ENCODE data around the gene HS6ST3. TPM values are rescaled to one million over a fixed set of nuclear protein-coding genes. Genes with fewer than 3 reads are reported as not detected.

HS6ST3 gene
- total RNA-seq, 1 donor = under 0.01 TPM

DNA sequence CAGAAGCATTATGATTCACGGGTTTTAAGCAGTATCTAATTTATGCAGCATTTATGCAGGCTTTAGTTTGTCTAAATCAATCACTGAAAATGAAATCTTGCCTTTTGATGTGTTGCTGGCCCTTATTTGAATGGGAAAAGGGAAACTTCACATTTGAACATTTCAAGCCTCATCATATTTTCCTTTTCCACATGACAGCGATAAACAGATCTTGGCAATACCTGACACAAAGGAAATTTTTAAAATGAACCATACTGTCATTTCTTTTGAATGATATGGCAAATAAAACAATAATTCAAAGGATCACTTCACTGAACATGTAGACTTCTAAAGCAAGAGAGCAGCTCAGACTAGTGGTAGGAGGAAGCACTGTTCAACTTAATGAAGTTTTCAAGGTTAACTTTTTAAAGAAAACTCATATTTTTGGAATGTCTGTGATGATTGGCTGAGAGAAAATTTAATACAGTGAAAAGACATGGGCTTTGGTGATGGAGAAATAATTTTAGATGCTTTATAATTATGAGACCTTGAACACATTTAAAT lies 706.3 kb downstream of the HS6ST3 start:
- no peaks in the 10 kb centered on the region for H3K4me1 ChIP-seq (ENCODE audit: insufficient read depth, low read length)
- no peaks in the 10 kb centered on the region for H3K9me3 ChIP-seq (ENCODE audit: low read depth, low read length)
- no peak overlapping the region for H3K4me3 ChIP-seq (ENCODE audit: low read length)
- H3K27me3 ChIP-seq (ENCODE audit: insufficient read depth, low read length) = no peaks in the 10 kb centered on the region

DNA sequence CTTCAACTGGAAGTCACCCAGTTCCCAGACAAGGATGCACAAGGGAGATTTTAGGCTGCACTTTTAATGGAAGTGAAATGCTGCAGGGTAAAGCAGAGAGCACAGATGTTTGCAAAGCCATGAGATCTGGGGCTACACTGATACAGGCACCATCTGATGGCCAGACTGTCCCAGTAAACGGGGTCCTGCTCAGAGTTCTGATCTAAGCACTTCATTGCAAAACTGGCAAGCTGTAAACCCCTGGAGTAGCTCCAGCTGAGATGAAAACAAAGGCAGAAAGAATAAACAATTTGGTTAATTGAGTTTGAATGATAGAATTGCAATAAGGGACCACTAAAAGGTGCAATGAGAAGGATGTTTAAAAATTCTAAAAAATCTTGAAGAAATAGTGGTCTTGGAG lies 707.2 kb downstream of the HS6ST3 start:
- Histone ChIP-seq H3K4me3 (ENCODE audit: low read length) (no peak overlapping the region), H3K27me3 (ENCODE audit: insufficient read depth, low read length) (no peaks in the 10 kb centered on the region), H3K4me1 (ENCODE audit: insufficient read depth, low read length) (no peaks in the 10 kb centered on the region), H3K9me3 (ENCODE audit: low read depth, low read length) (no peaks in the 10 kb centered on the region)

DNA sequence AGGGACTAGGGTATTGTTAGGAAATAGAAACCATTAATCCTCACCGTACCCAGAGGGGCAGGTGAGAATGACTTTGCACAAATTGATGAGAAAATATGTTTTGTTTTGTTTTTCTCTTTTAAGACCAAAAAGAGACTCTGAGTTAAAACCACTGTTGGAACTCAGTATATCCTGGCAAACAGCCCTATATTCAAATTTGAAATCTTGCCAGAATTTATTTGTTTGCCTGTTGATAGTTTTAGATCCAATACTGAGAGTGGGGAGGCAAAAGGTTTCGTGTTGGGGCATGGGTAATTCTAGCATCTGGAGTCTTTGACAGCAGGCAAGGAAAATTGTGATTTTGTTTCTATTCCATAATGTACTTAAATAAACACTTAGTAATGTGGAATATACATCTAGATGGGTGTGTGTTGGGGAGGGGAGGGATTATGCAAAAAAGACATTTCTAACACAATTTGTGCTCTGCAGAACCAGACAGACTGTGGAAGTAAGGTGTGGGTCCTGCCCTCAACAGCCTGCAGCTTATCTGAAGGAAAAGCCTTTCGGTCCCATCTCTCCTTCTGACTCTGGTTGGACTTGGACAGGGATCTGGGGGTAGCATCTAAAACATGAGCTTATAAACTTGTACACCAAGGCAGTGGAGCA lies 713.7 kb downstream of the HS6ST3 start:
- no peaks in the 10 kb centered on the region for H3K9me3 ChIP-seq (ENCODE audit: low read depth, low read length)
- no peaks in the 10 kb centered on the region for H3K27me3 ChIP-seq (ENCODE audit: insufficient read depth, low read length)
- no peaks in the 10 kb centered on the region for H3K4me1 ChIP-seq (ENCODE audit: insufficient read depth, low read length)
- H3K4me3 ChIP-seq (ENCODE audit: low read length) = no peak overlapping the region

DNA sequence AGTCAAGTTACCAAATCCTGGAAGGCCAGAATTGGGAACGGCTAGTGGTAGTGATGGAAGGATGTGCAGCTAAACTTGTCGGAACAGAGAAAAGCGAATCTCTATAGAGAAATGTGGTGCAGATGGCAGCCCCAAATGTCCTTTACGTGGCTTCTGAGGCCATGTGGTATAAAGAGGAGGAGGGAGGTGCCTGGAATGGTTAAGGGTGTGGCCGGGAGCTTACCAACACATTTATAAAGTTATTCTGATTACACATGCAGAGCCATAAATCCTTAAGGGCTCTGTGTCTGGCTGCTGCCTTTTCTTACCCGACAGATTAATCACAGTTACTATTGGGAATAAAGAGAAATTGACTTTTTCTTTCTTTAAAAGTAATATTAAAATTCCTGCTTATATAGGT lies 714.3 kb downstream of the HS6ST3 start:
- no peaks in the 10 kb centered on the region for H3K9me3 ChIP-seq (ENCODE audit: low read depth, low read length)
- H3K4me3 ChIP-seq (ENCODE audit: low read length) = no peak overlapping the region
- H3K27me3 ChIP-seq (ENCODE audit: insufficient read depth, low read length) = no peaks in the 10 kb centered on the region
- no peaks in the 10 kb centered on the region for H3K4me1 ChIP-seq (ENCODE audit: insufficient read depth, low read length)

DNA sequence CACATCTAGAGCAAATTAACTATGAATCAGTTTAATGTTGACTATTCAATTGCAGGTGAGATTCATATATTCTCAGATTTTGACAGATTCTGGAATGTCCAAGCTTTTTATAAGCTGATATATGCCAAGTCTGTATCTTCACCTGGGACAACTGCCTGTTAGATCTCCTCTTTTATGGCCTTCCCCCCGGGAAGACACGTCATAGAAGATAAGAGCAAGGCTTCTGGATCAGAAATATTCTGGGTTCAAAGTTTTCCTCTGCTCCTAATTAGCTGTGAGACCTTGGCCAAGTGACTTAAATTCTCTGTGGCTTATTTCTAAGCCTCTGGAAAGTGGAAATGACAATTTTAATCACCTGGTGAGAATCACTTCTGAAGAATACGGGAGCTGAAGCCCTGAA lies 716.8 kb downstream of the HS6ST3 start:
- Histone ChIP-seq H3K4me3 (ENCODE audit: low read length) (no peak overlapping the region), H3K9me3 (ENCODE audit: low read depth, low read length) (no peaks in the 10 kb centered on the region), H3K27me3 (ENCODE audit: insufficient read depth, low read length) (no peaks in the 10 kb centered on the region), H3K4me1 (ENCODE audit: insufficient read depth, low read length) (no peaks in the 10 kb centered on the region)

DNA sequence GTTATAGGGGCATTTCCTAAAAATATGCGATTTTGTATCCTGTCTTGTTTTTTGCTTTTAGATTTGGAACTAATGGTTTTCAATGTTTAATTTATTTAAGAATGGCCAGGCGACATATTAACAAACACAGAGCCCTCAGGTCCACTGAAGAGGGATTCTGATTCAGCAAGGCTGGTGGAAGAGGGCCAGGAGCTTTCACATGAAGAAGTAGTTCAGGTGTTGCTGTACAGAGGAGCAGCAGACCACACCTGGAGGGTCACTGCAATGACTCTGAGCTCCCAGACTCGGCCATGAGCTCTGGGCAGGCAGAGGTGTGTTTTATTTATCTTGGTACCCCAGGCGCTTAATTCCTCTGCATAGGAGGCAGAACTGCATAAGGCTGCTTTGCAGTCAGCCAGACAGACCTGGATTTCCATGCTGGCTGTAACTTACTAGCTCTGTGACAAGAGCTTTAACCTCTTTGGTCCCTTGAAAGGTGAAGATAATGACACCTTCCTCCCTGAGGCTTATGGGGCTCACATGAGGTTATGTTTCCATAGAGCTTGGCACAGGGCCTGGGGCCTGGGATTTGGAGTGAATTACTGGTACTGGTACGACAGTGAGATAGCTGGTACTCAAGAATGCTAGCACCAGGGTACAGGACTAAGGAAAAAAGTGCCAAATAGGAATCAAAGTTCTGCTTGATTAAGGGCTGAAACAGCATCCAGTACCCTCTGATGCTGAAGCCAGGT lies 719.6 kb downstream of the HS6ST3 start:
- H3K9me3 ChIP-seq (ENCODE audit: low read depth, low read length) = no peaks in the 10 kb centered on the region
- H3K4me1 ChIP-seq (ENCODE audit: insufficient read depth, low read length) = no peaks in the 10 kb centered on the region
- no peak overlapping the region for H3K4me3 ChIP-seq (ENCODE audit: low read length)
- no peaks in the 10 kb centered on the region for H3K27me3 ChIP-seq (ENCODE audit: insufficient read depth, low read length)

DNA sequence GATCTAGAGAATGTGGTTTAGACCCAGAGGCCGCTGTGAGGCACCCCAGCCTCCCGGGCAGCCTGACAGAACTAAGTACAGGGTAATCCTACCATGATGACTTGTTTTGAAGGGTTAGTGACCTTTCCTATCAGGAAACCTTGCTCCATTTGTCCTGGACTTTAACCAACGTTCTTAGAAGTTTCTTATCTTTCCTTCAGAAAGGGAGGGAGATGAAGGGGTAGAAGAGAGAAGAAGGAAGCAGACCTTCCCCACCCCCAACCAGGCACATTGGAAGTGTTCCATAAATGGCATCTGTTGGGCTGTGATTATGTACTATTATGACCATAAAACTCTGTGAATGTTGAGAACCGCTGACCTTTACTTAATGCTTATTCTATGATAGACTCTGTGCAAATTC lies 720.2 kb downstream of the HS6ST3 start:
- no peaks in the 10 kb centered on the region for H3K4me1 ChIP-seq (ENCODE audit: insufficient read depth, low read length)
- H3K4me3 ChIP-seq (ENCODE audit: low read length) = no peak overlapping the region
- H3K9me3 ChIP-seq (ENCODE audit: low read depth, low read length) = no peaks in the 10 kb centered on the region
- no peaks in the 10 kb centered on the region for H3K27me3 ChIP-seq (ENCODE audit: insufficient read depth, low read length)

DNA sequence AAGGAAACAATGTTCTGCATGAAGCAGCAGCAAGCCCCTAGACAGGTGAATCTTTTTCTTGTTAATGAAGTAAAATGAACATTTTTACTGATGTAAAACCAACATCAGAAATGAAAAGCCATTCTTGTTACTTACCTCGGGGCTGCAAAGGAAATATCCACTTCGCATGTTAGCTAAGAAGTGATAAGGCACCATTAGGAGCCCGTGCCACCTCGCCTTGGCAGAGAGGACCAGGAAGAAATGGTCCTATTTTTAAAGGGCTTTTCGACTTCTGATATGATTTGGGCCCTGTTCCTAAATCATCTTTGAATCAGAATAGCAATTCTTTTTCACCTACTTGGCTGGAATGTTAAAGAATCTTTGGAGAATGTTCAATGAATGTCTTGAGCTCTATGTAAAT lies 721.1 kb downstream of the HS6ST3 start:
- Histone ChIP-seq H3K9me3 (ENCODE audit: low read depth, low read length) (no peaks in the 10 kb centered on the region), H3K4me3 (ENCODE audit: low read length) (no peak overlapping the region), H3K4me1 (ENCODE audit: insufficient read depth, low read length) (no peaks in the 10 kb centered on the region), H3K27me3 (ENCODE audit: insufficient read depth, low read length) (no peaks in the 10 kb centered on the region)

DNA sequence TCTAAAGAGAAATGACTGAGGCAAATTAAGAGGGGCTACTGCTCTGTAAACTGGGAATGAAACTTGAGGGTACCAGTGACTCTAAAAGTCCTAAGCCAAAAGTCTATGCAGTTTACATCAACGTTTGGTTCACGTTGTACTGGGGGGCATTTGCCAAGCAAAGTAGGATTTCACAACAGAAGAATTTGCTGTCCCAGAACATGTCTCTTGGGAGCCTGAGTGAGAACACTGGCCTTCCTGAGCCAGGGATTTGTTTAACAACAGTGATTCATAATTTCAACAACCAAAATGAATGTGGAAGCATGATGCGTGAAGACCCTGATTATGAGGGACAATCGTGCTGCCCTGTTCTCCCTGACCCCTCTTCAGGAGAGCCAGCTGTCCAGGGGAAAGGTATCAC lies 726.4 kb downstream of the HS6ST3 start:
- Histone ChIP-seq H3K9me3 (ENCODE audit: low read depth, low read length) (no peaks in the 10 kb centered on the region), H3K27me3 (ENCODE audit: insufficient read depth, low read length) (no peaks in the 10 kb centered on the region), H3K4me3 (ENCODE audit: low read length) (no peak overlapping the region), H3K4me1 (ENCODE audit: insufficient read depth, low read length) (no peaks in the 10 kb centered on the region)

DNA sequence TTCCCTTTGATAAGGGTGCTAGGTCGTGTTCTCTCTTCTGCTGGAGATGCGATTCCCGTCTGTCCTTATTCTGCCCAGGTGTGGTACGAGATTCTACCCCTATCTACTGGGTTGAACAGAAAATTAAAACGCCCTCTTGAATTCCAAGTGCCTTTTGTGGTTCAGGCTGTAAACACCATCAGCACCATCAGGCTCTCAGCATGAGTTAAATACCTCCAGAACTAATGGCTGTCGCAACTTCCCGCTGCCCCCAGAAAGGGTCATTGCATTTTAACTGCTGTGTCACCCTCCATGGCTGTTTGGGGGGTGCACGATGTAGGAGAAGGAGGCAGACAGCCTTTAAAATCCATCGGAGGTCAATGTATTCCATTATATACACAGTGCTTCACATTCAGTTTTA lies 727.0 kb downstream of the HS6ST3 start:
- no peak overlapping the region for H3K4me3 ChIP-seq (ENCODE audit: low read length)
- no peaks in the 10 kb centered on the region for H3K9me3 ChIP-seq (ENCODE audit: low read depth, low read length)
- H3K27me3 ChIP-seq (ENCODE audit: insufficient read depth, low read length) = no peaks in the 10 kb centered on the region
- no peaks in the 10 kb centered on the region for H3K4me1 ChIP-seq (ENCODE audit: insufficient read depth, low read length)

DNA sequence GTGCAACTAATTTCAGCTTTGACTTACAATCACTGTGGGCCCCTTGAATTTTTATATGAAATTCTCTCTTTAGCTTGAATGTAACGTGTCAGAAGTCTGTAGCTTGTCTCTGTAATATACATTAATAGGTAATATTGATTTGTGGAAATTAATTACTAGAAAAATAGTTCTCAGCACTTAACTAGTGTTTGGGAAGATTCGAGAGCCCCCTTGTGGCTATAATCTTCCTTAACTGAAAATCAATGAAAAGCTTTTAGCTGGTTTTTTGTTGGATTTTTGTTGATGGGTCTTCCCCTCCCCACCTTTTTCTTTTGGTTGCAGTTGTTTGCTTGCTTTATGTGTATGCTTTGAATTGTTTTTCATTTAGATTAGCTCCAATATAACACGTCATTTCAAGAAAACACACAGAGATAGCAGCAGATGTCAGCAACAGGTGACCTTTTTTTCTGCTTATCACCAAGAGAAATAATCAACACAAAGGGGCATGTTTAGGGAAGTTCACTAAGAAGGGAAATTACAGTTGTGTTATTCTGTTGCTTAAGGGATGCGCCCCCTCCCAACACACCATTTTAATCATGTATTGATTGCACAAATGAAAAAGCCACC lies 727.5 kb downstream of the HS6ST3 start:
- Histone ChIP-seq H3K27me3 (ENCODE audit: insufficient read depth, low read length) (no peaks in the 10 kb centered on the region), H3K9me3 (ENCODE audit: low read depth, low read length) (no peaks in the 10 kb centered on the region), H3K4me3 (ENCODE audit: low read length) (no peak overlapping the region), H3K4me1 (ENCODE audit: insufficient read depth, low read length) (no peaks in the 10 kb centered on the region)

DNA sequence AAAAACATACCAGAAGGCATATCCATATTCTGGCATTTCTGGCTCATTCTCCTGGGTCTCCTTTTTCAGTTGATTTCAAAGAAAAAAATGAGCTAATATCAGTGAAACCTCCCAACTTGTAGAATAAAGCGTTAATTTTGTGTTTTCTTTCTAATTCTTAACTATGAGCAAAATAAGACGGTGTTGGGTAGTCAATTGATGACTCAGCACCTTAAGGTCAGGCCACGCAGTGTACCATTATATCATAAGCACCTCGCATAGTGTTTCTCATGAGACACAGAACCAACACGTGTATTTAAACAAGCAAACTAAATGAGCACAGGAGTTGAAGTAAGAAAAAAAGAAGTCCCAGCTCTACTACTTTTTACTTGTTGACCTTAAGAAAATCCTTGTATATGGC lies 729.5 kb downstream of the HS6ST3 start:
- Histone ChIP-seq H3K4me1 (ENCODE audit: insufficient read depth, low read length) (no peaks in the 10 kb centered on the region), H3K27me3 (ENCODE audit: insufficient read depth, low read length) (no peaks in the 10 kb centered on the region), H3K9me3 (ENCODE audit: low read depth, low read length) (no peaks in the 10 kb centered on the region), H3K4me3 (ENCODE audit: low read length) (no peak overlapping the region)

DNA sequence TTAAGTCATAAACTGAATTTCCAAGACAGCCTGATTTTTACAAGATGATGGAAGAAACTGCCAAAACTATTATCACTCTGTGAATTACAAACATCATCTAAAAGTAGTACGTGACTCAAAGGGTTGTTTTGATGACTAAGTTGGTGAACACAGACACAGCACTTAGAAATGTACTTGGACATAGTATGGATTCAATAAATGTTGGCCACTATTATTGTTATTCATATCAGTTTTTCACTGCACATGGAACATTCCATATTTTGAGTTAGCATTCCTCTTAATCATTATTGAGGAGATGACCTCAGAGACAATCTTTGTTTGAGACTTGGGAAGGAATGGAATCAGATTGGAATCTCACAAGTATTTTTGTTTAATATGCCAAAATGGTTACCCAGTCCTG lies 731.5 kb downstream of the HS6ST3 start:
- Histone ChIP-seq H3K27me3 (ENCODE audit: insufficient read depth, low read length) (no peaks in the 10 kb centered on the region), H3K4me3 (ENCODE audit: low read length) (no peak overlapping the region), H3K9me3 (ENCODE audit: low read depth, low read length) (no peaks in the 10 kb centered on the region), H3K4me1 (ENCODE audit: insufficient read depth, low read length) (no peaks in the 10 kb centered on the region)

DNA sequence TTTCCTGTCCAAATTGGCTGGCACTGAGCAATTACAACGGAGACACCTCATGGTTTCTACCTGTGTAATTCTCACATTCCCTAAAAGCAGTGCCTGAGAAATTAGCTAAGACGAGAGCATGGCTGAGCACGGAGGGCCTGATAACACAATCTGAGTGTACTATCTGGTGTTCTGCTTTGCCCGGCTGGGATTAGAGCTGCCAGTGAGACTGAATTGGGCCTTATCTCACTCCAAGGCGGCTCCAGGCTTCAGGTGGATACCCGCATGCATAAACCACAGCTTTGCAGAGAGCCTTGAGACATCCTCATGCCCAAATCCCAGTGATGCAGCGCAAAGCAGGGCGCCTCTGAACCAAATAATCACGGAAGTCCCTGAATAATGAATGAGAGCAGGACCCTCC lies 732.1 kb downstream of the HS6ST3 start:
- Histone ChIP-seq H3K4me1 (ENCODE audit: insufficient read depth, low read length) (no peaks in the 10 kb centered on the region), H3K27me3 (ENCODE audit: insufficient read depth, low read length) (no peaks in the 10 kb centered on the region), H3K9me3 (ENCODE audit: low read depth, low read length) (no peaks in the 10 kb centered on the region), H3K4me3 (ENCODE audit: low read length) (no peak overlapping the region)

DNA sequence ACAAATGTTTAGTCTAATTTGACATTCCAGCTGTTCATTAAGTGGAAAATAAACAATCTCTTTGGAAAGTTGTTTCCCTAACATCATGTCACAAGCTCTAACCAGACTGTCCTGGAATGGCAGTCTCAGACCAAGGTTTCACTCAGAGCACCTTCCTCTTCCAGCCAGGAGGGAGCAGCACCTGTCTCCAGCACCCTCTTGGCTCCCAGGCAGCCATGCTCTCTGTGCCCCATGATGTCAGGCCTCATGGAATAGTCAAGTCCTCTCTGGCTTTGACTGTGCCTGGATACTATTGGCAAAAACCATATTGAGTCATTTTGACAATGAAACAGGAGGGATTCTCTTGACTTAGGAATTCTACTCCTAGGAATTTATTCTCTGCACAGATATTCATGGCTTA lies 733.0 kb downstream of the HS6ST3 start:
- Histone ChIP-seq H3K4me3 (ENCODE audit: low read length) (no peak overlapping the region), H3K9me3 (ENCODE audit: low read depth, low read length) (no peaks in the 10 kb centered on the region), H3K27me3 (ENCODE audit: insufficient read depth, low read length) (no peaks in the 10 kb centered on the region), H3K4me1 (ENCODE audit: insufficient read depth, low read length) (no peaks in the 10 kb centered on the region)

All from mononuclear cell (primary cell).